Fibroblast of gingiva (primary cell): ENCODE data around the gene BASP1.
"Not testable (repeated sequence)": the region's sequence is repeated elsewhere in the genome, so short reads cannot be mapped to it uniquely, and the experiment has no call there.

ENCODE experiments used
- DNase-seq: peaks from one replicate; pipeline ENCODE4 v3.0.0-alpha.2; 2011; ENCODE audit warnings: low read depth

The BASP1 gene

GRCh38 chr5:17223367-17224185, 6.1 kb downstream of the BASP1 start:
- DNase-seq = no peak

- no peak for DNase-seq
Observed at GRCh38 chr5:17224858-17225511, 7.6 kb downstream of the BASP1 start.

GRCh38 chr5:17225520-17225919, 8.1 kb downstream of the BASP1 start:
- DNase-seq = no peak

DNA sequence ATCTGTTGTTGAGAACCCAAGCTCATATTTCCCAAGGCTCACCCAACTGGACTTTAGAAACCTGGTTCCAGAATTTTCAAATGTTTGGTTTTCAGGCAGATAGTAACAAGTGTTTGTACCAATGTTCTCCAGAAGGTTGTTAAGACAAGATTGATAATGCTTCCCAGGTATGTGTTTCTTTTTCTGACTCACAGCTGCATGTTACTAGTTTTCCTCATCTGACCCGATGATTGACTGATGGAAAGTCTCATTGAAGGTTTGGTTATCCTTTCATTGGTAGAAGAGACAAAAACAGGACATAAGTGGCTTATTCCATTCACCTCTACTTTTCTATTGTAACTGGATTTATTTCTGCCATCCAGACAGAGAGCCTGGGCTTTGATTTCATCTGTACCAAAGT, 10.4 kb downstream of the BASP1 start:
- DNase-seq = no peak

DNA sequence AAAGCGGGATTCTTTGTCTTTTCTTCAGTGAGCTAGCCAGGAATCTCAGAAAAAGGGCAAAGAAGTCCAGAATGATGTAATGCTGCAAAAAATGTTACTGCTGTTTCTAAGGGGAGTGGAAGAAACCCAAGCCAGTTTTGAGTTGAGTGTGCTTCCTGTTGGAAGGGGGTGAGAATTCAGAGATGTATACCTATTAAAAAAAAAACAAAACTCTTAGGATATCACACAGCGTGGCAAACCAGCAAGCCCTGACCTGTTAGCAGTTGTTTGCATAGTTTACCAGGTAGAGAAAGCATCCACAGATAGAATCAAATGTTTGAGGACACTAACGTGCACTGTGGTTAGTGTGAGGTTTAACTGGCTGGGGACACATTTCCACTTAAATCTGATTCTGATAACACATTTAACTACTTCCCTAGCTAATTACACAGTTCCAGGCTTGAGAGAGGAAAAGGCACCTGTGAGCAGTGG, 11.4 kb downstream of the BASP1 start:
- peak; percentile 33 for DNase-seq

DNA sequence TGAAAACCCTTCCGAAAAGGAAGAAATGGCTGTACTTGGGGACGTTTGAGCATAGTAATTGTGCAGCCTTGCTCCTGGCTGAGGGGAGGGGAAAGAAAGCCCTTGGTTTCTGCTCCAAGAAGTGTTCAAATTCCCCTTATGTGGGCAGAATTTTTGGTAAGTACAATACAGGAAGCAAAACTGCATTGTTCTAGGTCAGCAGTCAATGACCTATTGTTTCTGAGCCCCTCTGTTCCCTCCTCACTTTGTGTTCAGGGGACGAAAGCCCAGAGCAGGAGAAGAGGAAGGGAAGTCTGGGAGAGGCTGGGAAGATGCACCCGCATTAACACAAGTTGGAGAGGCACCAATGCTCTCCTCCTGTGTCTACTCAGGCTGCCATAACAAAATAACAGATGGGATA, 11.9 kb downstream of the BASP1 start:
- DNase-seq = no peak

DNA sequence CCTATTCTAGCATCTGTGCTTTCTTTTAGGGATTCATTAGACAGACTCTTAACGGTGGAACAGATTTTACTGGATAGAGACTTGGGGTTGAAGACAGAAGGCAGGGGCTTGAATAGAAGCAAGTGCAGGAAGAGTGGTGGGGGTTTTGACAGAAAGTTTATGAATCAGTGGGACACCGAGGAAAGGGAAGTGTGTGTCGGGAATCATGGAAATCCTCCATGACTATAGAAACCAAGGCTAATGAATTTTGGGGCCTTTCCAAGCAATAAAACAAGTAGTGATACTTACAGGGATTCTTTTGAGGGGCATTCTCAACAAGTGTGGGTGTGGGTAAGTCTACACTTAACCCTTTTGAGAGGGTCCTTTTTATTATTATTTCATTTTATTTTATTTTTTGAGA, 12.8 kb downstream of the BASP1 start:
- DNase-seq = no peak

DNA sequence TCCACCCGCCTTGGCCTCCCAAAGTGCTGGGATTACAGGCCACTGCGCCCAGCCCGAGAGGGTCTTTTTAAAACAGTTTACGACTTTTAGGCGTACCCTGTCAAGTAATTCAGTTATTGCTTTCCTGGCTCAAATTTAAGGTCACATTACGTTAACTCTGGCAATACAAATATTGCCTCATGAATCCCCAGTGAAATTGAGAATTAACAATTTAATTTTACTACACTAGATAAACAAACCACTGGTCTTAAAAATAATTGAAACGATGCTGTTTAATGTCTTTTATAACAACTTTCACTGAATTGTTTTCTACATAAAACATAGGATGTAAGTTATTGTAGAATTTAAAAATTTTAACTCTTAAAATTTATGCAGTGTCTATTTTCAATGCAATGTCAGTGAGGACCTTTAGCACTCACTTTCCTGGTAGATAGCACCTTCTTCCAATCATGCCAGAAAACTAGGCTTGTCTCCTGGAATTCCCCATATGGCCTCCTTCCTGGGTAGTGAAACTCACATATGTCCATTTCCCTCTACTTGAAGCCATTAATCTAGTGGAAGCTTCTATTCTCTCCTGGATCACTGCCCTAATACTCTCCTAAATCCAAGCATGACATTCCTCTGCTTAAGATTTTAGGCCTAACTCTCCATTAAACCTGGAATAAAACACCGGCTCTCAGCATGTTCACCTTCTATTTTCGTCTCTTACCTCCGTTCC, 13.5 kb downstream of the BASP1 start:
- DNase-seq = no peak

DNA sequence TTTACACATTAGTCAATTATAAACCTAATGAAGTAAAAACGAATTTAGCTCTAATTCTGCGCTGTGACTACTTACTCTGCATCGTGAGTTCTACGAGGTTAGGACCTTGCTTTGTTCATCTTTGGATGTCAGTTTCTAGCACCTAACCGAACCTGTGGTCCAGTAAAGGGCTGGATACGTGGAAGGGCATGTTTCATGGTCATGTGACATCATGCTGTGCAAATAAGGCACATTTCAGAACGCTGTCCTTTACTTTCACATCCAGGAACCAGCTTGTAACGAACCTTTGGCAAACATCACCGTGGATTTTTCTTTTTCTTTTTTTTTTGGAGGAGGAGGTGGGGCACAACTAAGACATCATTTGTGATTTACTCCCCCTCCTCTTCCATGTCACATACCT, 15.0 kb downstream of the BASP1 start:
- no peak for DNase-seq

GRCh38 chr5:17233488-17233887, 16.1 kb downstream of the BASP1 start:
- no peak for DNase-seq

DNA sequence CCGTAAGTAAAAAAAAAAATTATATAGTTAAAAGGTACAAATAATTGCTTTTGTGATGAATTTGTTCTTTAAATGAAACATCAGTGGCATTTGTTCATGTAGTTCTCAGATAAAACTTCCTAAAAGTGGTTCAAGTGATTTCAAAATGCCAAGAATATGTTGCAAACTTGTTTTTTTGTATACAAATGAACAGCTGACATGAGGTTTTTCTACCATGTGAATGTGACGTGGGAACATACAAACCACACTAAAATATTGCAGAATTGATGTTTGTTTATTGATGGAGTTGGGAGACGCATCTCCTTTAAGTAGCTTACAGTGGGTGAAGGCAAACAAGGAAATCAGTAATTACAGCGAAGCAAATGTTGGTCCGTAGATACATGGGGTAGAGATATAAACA, 16.9 kb downstream of the BASP1 start:
- no peak for DNase-seq

DNA sequence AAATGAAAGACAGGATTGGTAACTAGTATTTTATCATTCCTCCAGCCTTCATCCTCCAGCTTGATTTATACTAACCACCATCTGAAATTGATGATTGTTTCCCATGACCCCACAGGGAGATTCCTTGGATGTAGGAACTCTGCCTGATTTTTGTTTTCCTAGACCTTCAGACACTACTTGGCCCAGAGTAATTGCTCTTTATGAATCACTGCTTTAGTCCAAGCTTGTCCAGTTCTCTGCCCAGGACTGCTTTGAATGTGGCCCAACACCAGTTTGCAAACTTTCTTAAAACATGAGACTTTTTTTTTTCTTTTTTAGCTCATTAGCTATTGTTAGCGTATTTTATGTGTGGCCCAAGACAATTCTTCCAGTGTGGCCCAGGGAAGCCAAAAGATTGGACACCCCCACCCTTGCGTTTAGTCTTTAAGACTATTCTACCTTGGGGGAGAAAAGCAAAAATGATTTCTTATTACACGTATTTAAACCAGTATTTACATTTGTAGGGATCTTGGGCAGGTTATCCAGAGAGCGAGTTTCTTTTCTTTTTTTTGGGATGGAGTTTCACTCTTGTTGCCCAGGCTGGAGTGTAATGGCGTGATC, 18.4 kb downstream of the BASP1 start:
- DNase-seq = peak; percentile 64

- DNase-seq = peak; percentile 14
Observed at GRCh38 chr5:17238521-17239041, 21.1 kb downstream of the BASP1 start.

GRCh38 chr5:17239953-17240352, 22.5 kb downstream of the BASP1 start:
- no peak for DNase-seq

- no peak for DNase-seq
Observed at GRCh38 chr5:17240487-17240886, 23.1 kb downstream of the BASP1 start.

DNA sequence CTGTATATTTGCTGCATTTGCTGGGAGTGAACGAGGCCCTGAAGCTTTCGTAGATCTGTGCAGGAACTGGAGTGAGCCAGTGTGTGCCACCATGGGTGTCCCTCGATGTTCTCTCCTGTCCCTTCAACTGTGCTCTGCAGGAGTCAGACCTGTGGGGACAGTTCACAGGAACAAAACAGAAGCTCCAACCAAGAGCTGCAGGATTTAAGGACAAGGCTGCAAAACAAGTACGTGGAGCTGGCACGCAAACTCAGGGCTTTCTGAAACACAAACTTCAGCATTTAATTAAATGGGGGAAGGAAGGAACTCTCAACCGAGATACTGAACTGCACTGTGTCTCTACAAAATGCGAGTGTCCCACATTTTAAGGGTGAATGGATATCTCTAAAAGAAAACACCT, 24.2 kb downstream of the BASP1 start:
- DNase-seq = no peak

DNA sequence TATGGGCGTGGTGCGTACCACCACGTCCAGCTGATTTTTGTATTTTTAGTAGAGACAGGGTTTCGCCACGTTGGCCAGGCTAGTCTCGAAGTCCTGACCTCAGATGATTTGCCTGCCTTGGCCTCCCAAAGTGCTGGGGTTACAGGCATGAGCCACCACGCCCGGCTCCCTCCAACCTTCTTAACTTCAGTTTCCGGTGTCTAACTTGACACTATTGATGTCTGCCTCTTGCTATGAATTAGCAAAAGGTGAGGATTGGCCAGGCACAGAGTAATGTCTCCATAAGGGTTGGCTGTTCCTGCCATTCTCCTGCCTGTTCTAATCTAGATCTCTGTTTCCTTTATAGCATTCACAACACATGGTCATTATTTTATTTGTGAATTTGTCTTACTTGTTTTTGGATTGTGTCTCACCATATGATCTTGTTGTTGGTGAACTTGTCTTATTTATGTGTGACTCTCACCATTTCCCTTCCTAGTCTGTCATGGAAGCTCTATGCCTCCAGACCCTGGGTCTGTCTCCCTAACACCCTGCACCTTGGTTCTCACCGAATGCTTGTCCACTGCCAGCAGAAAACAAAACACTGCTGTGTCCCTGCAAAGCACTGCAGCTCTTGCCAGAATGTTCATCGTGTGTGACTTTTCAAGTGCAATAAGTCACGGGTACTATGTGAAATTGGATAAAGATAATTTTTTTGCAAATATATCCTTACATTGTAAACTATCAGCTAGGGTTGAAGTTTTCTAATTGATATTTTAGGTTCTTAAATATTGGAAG, 26.0 kb downstream of the BASP1 start:
- DNase-seq = no peak

DNA sequence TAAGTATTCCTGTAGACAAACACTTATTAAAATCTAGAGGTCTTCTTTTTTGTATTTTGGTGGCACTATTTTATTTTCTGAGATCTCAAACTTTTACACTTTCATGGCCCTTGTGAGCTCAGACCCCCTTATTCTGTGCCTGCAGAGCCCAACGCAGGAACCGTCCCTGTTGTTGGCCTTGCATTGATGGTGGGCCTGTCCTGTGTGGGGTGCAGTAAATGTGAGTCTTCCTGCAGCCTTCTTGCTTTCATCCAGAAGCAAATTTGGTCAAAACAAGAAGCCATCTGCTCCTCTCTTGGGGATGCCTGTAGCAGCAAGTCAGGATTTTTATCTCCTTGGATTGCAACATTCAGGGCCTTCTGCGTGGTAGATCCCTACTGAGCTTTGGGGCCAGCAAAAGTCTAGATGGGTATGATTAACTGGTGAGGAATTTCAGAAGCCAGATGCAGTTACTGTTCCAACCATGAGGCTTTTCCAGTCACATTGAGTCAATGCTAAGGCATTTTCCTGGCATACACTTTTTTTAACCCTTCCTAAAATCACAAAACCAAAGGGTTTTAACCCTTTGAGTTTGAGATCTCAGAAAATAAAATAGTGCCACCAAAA, 31.7 kb downstream of the BASP1 start:
- DNase-seq = peak; percentile 95

DNA sequence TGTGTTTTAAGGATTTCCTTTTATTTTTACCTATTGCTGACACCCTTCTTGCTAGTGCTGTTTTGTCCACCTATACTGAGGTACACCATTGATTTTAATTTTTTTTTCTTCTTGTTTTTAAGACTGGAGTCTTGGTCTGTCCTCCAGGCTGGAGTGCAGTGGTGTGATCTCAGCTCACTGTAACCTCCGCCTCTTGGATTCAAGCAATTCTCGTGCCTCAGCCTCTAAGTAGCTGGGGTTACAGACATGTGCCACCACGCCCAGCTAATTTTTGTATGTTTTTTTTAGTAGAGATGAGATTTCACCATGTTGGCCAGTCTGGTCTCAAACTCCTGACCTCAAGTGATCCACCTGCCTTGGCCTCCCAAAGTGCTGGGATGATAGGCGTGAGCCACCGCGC, 32.4 kb downstream of the BASP1 start:
- DNase-seq = not testable (repeated sequence)

GRCh38 chr5:17252543-17252942, 35.1 kb downstream of the BASP1 start:
- DNase-seq = no peak

GRCh38 chr5:17255471-17256021, 38.1 kb downstream of the BASP1 start:
- DNase-seq = peak; percentile 41
